SK-N-SH (cell line): ENCODE measurements around the gene USHBP1.

Source experiments
- CTCF ChIP-seq: fragments of 200-600 bp; sonication (generic); IDR thresholded peaks from 2 replicates; pipeline ENCODE4 v1.6.1; 2017; ENCODE audit warnings: antibody characterized with exemption, mild to moderate bottlenecking, moderate library complexity
- FOXM1 ChIP-seq: IDR thresholded peaks from 2 replicates; pipeline ENCODE4 v1.4.0; 2012; ENCODE audit warnings: low read depth, mild to moderate bottlenecking
- SIN3A ChIP-seq: IDR thresholded peaks from 2 replicates; pipeline ENCODE4 v1.6.1; 2012; ENCODE audit warnings: low read depth, mild to moderate bottlenecking, low read length, moderate library complexity, borderline replicate concordance
- USF1 ChIP-seq: IDR thresholded peaks from 2 replicates; pipeline ENCODE4 v1.4.0; 2012; ENCODE audit warnings: low read depth, borderline replicate concordance
- TF ChIP-seq, protein P1 (sequence below): fragments of 150-350 bp; IDR thresholded peaks from 2 replicates; pipeline ENCODE4 v1.6.1; 2017; ENCODE audit warnings: antibody characterized with exemption, low read length, low read depth, borderline replicate concordance
- TF ChIP-seq, protein P2 (sequence below): IDR thresholded peaks from 2 replicates; pipeline ENCODE4 v1.6.1; 2012; ENCODE audit warnings: mild to moderate bottlenecking, low read depth, low read length, moderate library complexity

DNA sequence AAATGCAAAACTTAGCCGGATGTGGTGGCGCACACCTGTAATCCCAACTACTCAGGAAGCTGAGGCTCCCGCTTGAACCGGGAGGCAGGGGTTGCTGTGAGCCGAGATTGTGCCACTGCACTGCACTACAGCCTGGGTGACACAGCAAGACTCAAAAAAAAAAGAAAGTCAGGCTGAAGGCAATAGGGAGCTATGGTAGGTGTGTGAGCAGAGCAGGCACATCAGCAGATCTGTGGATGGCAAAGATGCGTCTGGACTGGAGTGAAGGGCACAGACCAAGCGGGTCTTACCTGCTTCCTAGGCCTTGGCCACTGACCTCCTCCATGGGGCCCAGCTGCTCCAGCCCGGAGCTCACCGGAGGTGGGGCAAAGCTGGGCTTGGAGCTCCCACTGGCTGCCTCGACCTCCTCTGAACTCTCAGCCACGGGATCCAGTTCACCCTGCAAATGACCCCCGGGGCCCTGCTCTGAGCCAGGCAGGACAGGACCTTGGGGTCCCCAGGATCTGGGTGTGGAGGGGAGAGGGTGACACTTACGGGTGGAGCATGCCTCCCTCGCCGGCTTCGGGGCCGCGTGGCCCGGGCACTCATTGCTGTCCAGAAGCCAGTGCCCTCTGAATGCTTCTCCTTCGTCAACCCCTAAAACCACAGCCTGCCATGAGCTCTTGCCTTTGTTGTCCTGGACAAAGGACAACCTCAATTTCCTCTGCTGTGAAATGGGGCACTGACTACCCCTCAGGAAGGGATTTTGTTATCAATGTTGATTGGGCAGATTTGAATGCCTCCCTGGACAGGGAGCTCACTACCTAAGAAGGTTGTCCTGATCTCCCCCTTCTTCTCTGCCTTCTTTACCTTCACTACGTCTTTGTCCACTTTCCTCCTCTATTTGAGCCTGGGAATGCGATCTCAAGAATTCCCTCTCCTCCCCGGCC is 569 bp downstream of the USHBP1 start:
- no peak for TF ChIP-seq SIN3A
- TF ChIP-seq USF1 = no peak
- no peak for TF ChIP-seq FOXM1
- TF ChIP-seq CTCF = no peak
- TF ChIP-seq, protein P1, sequence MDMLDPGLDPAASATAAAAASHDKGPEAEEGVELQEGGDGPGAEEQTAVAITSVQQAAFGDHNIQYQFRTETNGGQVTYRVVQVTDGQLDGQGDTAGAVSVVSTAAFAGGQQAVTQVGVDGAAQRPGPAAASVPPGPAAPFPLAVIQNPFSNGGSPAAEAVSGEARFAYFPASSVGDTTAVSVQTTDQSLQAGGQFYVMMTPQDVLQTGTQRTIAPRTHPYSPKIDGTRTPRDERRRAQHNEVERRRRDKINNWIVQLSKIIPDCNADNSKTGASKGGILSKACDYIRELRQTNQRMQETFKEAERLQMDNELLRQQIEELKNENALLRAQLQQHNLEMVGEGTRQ = no peak
- TF ChIP-seq, protein P2, sequence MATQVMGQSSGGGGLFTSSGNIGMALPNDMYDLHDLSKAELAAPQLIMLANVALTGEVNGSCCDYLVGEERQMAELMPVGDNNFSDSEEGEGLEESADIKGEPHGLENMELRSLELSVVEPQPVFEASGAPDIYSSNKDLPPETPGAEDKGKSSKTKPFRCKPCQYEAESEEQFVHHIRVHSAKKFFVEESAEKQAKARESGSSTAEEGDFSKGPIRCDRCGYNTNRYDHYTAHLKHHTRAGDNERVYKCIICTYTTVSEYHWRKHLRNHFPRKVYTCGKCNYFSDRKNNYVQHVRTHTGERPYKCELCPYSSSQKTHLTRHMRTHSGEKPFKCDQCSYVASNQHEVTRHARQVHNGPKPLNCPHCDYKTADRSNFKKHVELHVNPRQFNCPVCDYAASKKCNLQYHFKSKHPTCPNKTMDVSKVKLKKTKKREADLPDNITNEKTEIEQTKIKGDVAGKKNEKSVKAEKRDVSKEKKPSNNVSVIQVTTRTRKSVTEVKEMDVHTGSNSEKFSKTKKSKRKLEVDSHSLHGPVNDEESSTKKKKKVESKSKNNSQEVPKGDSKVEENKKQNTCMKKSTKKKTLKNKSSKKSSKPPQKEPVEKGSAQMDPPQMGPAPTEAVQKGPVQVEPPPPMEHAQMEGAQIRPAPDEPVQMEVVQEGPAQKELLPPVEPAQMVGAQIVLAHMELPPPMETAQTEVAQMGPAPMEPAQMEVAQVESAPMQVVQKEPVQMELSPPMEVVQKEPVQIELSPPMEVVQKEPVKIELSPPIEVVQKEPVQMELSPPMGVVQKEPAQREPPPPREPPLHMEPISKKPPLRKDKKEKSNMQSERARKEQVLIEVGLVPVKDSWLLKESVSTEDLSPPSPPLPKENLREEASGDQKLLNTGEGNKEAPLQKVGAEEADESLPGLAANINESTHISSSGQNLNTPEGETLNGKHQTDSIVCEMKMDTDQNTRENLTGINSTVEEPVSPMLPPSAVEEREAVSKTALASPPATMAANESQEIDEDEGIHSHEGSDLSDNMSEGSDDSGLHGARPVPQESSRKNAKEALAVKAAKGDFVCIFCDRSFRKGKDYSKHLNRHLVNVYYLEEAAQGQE = no peak
